HG02610 (cell line): ENCODE measurements around the gene SIK3.
"Not testable (repeated sequence)": the region's sequence is repeated elsewhere in the genome, so short reads cannot be mapped to it uniquely, and the experiment has no call there.

Experiments used
- ATAC-seq: cut with Tn5 transposase; IDR thresholded peaks from one replicate; pipeline ENCODE4 v1.9.1; 2021; ENCODE audit warnings: mild to moderate bottlenecking, moderate library complexity; ENCODE audit not compliant: unreplicated experiment

SIK3 gene

DNA sequence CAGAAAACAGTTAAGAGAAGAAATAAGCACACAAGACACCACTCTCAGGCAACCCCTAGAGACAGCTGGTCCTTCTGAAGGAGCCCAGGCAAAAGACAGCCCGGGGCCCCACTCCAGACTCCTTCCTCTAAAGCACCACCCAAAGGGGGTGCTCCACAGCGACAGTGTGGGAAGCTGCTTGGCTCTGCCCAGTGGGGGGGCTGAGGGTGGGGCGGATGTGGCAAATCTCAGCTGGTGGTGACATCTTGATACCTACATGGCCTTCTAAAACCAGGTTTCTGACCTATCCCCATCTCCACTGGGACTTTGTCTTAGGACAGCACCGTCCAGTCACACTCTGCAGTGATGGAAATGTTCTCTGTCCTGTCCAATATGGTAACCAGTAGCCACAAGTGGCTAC is 250.6 kb downstream of the SIK3 start:
- no peak for ATAC-seq

- no peak for ATAC-seq
These were observed 253.5 kb downstream of the SIK3 start for GRCh38 chr11:116844722-116845121.

DNA sequence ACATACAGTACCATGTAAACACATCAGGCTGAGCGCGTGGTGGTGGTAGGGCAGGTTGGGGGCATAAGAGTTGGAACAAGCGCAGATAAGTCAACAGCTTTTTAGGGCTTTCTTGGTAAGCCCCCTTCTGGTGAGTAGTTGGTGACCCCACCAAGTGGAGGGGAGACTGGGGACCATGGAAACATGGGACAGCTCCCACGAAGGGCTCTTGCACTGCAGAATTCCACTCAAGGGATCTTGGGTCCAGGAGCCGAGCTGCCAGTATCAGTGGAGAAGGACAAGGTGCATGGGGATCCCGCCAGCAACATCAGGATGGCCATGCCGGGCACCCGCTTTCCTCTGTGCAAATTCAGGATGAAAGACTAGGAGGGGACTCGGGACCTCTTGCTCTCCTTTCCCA is 254.6 kb downstream of the SIK3 start:
- ATAC-seq, result no peak

- no peak for ATAC-seq
These were observed 255.3 kb downstream of the SIK3 start for GRCh38 chr11:116842909-116843308.

GRCh38 chr11:116842117-116842516 is 256.1 kb downstream of the SIK3 start:
- ATAC-seq, result no peak

DNA sequence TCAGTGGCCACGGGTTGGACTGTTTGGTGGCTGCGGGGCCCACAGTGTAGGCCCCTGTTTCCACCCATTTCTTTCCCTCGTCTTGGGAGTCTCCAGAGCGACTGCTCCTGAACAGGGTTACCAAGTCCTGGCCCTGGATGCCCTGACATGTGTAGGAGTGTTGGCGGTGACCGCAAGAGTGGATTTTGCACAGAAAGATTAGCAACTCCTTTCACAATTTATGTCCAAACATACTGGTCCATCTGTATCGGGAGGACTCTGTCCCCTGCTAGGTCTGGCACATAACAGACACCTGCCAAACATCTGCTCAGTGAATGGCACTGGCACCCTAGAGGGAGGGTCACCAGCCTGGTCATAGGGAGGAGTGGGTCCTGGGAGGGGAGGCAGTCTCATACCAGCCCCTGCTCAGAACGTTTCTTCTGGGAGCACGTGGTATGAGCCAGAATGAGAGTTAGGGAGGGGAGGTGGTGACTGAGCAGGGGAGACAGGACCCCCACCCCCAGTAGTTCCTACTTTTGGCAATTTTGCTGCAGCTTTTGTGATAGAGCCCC is 257.4 kb downstream of the SIK3 start:
- no peak for ATAC-seq

- no peak for ATAC-seq
These were observed 257.9 kb downstream of the SIK3 start for GRCh38 chr11:116840224-116840745.

- no peak for ATAC-seq
These were observed 259.7 kb downstream of the SIK3 start for GRCh38 chr11:116838321-116839084.

GRCh38 chr11:116837231-116838091 is 260.8 kb downstream of the SIK3 start, which contains the start of gene APOA1:
APOA1 (minus strand) TSS chr11:116837622; CDS start chr11:116837387, 235 bp downstream.
- no peak for ATAC-seq

DNA sequence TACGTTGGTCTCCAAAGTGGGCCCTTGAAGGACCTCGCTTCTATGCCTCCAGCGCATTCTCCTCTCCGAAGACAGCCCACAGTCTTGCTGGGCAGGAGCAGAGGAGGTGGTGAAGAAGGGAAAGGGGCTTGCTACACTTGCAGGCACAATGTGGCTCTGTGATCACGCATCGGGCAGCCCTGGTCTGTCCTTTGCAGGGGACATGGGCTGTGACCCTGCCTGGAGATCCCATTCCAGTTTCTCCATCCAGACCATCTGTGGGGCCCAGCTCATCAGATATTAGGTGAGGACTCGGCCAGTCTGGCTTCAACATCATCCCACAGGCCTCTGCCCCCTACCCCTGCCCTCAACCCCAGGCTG is 261.6 kb downstream of the SIK3 start:
- ATAC-seq, result no peak

DNA sequence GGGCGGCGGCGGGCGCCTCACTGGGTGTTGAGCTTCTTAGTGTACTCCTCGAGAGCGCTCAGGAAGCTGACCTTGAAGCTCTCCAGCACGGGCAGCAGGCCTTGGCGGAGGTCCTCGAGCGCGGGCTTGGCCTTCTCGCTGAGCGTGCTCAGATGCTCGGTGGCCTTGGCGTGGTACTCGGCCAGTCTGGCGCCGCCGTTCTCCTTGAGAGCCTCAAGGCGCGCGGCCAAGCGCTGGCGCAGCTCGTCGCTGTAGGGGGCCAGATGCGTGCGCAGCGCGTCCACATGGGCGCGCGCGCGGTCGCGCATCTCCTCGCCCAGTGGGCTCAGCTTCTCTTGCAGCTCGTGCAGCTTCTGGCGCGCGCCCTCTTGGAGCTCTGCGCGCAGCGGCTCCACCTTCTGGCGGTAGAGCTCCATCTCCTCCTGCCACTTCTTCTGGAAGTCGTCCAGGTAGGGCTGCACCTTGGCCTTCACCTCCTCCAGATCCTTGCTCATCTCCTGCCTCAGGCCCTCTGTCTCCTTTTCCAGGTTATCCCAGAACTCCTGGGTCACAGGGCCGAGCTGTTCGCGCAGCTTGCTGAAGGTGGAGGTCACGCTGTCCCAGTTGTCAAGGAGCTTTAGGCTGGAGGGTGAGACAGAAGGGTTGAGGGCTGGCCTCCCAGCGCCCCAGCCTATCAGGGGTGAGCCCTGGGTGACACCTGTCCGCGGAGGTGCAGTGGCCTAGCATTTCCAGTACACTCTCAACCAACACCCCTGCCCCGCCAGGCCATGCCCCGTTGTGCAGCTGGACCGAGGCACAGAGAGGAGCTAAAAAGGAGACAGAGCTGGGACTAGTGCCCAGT is 262.2 kb downstream of the SIK3 start:
- ATAC-seq, result peak; percentile 71

GRCh38 chr11:116835042-116835772 is 263.0 kb downstream of the SIK3 start:
- ATAC-seq, result no peak

DNA sequence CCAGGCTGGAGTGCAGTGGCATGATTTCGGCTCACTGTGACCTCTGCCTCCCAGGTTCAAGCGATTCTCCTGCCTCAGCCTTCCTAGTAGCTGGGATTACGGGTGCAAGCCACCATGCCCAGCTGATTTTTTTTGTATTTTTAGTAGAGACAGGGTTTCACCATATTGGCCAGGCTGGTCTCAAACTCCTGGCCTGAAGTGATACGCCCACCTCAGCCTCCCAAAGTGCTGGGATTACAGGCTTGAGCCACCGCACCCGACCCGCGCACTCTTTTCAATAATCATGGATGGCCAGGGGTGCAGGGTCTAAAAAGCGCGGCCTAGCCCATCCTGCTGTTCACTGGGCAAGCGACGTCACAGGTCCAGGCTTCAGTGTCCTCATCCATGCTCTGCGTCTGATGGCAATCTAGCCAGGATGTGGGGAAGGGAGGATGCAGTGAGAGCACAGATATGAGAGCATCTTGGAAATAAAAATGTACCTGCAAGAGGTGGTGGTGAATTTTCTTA is 263.6 kb downstream of the SIK3 start:
- ATAC-seq, result not testable (repeated sequence)

- ATAC-seq, result no peak
These were observed 264.3 kb downstream of the SIK3 start for GRCh38 chr11:116833816-116834534.

DNA sequence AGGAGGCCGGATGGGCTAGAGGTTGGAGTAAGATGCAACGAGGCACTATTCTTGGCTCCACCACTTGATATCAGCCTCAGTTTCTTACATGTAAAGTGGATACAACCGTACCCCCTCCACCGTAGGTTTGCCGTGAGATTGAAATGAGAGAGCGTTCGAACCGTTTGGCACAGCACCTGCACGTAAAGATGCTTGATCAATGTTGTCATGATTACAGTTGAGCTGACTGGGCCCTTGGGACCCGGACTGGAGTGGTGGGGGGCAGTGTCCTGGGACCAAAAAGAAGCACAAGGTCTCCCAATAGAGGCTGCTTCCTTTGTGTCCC is 264.8 kb downstream of the SIK3 start:
- no peak for ATAC-seq

- no peak for ATAC-seq
These were observed 265.6 kb downstream of the SIK3 start for GRCh38 chr11:116832350-116833290.

DNA sequence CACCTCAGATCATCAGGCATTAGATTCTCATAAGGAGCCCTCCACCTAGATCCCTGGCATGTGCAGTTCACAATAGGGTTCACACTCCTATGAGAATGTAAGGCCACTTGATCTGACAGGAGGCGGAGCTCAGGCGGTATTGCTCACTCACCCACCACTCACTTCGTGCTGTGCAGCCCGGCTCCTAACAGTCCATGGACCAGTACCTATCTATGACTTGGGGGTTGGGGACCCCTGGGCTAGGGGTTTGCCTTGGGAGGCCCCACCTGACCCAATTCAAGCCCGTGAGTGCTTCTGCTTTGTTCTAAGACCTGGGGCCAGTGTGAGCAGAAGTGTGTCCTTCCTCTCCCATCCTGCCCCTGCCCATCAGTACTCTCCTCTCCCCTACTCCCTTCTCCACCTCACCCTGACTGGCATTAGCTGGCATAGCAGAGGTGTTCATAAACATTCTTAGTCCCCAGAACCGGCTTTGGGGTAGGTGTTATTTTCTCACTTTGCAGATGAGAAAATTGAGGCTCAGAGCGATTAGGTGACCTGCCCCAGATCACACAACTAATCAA is 266.4 kb downstream of the SIK3 start:
- no peak for ATAC-seq
